T47D (cell line): ENCODE measurements around the gene ZNF134.
A peak's percentile ranks its signal among the peaks of the same experiment; 100 is the strongest.

ENCODE experiments used
- DNase-seq, 2 experiments: peaks; one replicate each; pipeline versions ENCODE4 v3.0.0 to v3.0.0-alpha.2; 2011 to 2012; ENCODE audit warnings: low read depth in 1 of 2, low spot score in 1 of 2
- JUND ChIP-seq: IDR thresholded peaks from 2 replicates; pipeline ENCODE4 v1.6.1; 2012; ENCODE audit warnings: low read depth
- in situ Hi-C: cut with HindIII; loops from 2 replicates; pipeline ENCODE4 v1.10.0; 2016; ENCODE audit warnings: low sequenced_read_pairs, low pct_unique_long_range_greater_than_20kb

Gene ZNF134

DNA sequence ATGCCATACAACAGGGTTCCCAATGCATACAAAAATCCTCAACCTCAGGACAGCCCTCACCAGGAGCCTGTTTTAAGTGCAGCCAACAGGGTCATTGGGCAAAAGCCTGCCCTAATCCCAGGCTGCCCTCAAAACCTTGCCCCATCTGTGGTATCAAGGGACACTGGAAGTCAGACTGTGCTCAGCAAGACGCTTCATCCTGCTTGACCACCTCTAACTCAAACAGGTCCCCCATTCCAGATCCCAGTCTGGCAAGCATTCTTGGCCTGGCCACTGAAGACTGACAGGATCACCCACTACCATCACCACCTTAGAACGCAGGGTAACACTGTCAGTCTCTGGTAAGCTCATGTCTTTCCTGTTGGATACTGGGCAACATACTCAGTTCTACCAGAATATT lies 39.6 kb downstream of the ZNF134 start:
- TF ChIP-seq JUND: no peak
- DNase-seq: no peak
- in situ Hi-C loops: no loop called here

DNA sequence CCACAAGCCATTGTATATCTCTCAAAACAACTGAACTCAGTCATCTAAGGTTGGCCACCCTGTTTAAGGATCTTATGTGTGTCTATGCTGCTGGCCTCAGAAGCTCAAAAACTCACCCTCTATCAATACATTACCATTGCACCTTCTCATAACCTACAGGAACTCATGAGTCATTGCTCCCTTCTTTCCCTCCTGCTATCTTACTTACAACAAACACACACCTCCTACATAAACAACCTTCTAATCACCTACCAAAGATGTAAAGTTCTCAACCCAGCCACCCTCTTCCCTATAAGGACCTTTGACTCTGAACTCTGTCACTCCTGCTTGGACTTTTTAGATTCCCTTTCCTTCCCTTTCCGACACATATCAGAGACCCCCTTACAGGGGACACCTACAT lies 41.4 kb downstream of the ZNF134 start:
- in situ Hi-C loops: no loop called here
- DNase-seq: no peak

DNA sequence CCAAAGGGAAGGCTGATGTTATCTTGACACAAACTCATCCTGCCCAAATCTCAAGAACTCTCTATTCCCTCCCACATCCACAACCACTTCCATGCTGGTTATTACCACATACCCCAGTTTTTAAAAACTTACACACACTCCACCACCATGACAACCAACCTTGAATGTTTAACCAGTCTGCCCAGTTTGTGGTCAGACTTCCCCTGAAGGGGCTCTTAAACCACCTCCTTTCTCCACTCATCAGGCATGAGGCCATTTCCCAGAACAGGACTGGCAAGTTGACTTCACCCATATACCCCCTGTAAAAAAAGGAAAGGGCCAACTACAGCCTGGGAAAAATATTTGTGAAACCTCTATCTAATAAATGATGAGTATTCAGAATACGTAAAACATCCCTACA lies 42.3 kb downstream of the ZNF134 start:
- peak in 1 of 2 experiments; percentile 38 for DNase-seq
- TF ChIP-seq JUND: no peak
- in situ Hi-C loops: no loop called here

More for the DNA sequence above, 41.4 kb downstream of the ZNF134 start:
- TF ChIP-seq JUND: no peak

DNA sequence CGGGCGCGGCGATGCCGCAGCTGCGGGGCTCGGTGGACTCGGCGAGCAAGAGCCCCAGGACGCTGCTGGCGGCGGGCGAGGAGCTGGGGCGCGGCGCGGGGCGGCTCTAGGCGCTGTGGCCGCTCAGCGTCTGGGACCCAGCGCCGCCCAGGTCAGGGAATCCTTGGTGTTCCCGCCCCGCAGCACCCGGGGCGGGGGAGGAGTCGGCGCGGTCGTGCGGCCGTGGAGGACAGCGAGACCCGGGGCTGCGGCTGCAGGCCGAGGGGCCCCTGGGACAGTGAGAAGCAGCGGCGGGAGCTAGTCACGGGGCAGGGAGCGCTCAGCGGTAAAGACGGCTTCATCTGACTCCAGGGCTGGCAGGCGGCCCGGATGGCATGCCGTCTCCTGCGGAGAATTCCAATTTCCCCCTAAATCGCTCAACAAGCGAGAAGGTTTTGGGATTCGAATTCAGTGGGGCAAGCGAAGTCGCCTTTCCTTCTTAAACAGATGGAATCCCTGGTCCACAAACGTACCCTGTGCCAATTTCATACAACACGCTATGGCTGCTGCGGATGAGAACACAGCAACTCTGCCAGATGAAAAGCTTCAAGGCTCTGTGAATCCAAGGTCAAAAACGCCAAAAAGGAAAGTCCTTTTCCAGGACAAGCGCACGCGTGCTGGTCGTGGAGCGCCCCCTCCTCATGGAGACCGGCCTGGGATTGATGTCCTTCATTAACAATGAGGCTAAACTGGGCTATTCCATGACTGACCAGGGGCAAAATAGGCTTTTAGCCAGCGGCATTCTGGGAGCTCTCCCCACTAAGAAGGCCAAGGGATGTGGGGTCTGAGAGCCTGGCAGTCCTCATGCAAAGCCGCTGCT lies 50.5 kb downstream of the ZNF134 start:
- in situ Hi-C loops: no loop called here
- TF ChIP-seq JUND: no peak
- peak; percentile 15 to 32 for DNase-seq

DNA sequence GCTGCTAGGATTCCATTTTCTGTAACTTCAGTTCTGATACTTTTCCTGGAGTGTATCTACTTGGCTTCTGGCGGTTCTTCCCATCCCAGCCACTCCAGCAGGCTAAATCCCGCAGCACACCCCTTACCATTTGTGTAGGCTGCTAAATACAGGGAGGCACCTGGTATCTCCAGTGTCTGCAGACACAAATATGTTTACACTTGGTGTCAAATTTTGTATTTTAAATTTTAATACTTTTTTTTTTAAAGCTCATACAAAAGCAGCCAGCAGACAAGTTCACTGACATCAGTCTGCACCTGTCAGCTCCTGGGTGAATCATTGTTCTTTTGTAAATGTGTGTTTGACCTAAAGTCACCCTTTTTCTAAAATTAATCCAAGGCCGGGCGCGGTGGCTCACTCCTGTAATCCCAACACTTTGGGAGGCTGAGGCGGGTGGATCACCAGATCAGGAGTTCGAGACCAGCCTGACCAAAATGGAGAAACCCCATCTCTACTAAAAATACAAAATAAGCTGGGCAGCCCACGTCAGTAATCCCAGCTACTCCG lies 51.3 kb downstream of the ZNF134 start:
- no peak for TF ChIP-seq JUND
- DNase-seq: no peak
- in situ Hi-C loops: no loop called here

DNA sequence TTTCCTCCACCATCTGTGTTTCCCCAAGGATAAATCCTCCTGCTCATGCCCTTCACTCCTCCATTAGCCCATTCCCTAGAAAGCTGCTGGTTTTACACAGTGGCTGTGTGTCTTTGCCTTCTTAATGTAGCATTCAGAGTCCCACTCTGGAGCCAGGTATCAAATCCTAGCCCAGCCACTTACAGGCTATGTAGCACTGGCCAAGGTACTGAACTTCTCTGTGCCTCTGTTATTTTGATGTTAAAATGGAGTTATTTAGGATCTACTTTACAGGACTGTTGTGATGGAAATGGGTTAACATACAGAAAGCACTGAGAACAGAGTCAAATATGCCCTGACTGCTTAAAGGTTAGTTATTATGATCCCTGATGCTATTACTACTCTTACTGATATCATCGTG lies 53.2 kb downstream of the ZNF134 start:
- TF ChIP-seq JUND: no peak
- in situ Hi-C loops: no loop called here
- DNase-seq: no peak

DNA sequence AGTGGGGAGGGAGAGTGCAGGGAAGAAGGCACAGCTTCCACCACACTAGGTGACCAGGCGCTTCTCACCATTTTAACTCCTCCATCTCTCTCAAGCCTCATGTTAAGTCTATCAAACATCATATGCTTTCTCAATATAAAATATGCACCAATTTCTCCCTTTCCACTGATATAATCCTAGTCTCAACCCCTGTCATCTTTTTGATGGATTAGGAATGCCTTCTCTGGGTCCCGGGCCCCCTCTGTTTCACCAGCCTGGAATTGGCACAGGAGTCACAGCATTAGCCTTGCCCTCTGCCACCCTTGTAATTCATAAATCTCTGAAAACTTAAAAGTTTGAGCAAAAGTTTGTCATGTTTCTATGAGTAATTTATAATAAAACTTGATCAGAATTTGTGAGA lies 54.6 kb downstream of the ZNF134 start, which contains the start of gene ZSCAN4:
Gene ZSCAN4, plus strand, starts transcription at position 301 of the 400 bp plus-strand sequence. CDS start 7,211 bp downstream, outside the sequence.
- in situ Hi-C loops: no loop called here
- TF ChIP-seq JUND: no peak
- no peak for DNase-seq

DNA sequence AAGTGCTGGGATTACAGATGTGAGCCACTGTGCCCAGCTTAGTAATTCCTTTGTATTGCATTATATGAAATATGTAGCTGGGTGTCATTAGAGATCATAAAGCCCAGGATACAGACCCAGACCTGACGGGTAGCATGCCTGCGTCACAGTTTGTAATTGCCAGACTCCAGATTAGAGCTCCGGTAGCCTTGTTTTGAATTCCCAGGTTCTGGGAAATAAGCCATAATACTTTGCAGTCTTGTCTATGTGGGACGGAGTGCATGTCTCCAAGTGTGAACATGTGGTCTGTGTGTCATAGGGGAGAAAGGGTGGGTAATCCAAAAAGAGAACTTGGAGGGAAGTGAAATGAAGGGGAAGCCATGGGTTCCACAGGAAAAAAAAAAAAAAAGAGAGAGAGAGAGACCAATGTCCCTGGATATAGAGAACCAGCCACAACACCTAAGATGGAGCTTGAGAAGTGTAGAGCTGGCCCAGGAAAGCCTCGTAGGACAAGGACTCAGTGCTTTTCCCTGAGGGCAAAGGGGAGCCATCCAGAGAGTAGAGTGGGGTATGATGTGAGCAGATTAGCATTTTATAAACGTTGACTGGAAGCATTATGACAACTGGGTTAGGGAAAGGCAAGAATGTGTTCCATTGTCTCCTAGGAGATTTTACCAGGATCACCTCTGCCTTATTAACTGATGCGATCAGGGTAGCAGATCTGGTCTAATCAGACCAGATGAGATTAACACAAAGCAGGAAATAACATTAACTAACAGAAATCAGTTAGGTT lies 57.3 kb downstream of the ZNF134 start:
- no peak for DNase-seq
- in situ Hi-C loops: no loop called here
- TF ChIP-seq JUND: no peak

DNA sequence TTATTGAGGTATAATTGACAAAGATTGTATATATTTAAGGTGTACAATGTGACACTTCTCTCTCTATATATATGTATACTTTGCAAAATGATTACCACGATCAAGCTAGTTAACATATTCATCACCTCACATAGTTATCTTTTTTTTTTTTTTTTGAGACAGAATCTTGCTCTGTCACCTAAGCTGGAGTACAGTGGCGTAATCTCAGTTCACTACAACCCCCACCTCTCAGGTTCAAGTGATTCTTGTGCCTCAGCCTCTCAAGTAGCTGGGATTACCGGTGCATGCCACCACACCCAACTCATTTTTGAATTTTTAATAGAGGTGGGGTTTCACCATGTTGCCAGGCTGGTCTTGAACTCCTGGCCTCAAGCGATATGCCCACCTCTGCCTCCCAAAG lies 58.4 kb downstream of the ZNF134 start:
- in situ Hi-C loops: no loop called here
- DNase-seq: no peak
- no peak for TF ChIP-seq JUND
